ENCODE measurements around the gene ANAPC4. TPM values are rescaled to one million over a fixed set of nuclear protein-coding genes. Genes with fewer than 3 reads are reported as not detected.

ANAPC4 gene
- total RNA-seq, 4 donors from 2014 or later, result 35.5 to 43.0 (median 38.0) TPM

- no peak for TF ChIP-seq CTCF (IDR thresholded peaks at IDR 0.05; ENCODE audit: low read depth)
These were observed 72.6 kb downstream of the ANAPC4 start for GRCh38 chr4:25449688-25450087.

- no peak for TF ChIP-seq CTCF (IDR thresholded peaks at IDR 0.05; ENCODE audit: low read depth)
These were observed 73.4 kb downstream of the ANAPC4 start for GRCh38 chr4:25450491-25450901.

GRCh38 chr4:25451676-25452075, 74.6 kb downstream of the ANAPC4 start:
- TF ChIP-seq CTCF (IDR thresholded peaks at IDR 0.05; ENCODE audit: low read depth), result no peak

- no peak for TF ChIP-seq CTCF (IDR thresholded peaks at IDR 0.05; ENCODE audit: low read depth)
These were observed 75.0 kb downstream of the ANAPC4 start for GRCh38 chr4:25452081-25452480.

- no peak for TF ChIP-seq CTCF (IDR thresholded peaks at IDR 0.05; ENCODE audit: low read depth)
These were observed 77.4 kb downstream of the ANAPC4 start for GRCh38 chr4:25454476-25454875.

- no peak for TF ChIP-seq CTCF (IDR thresholded peaks at IDR 0.05; ENCODE audit: low read depth)
These were observed 80.1 kb downstream of the ANAPC4 start for GRCh38 chr4:25457053-25457715.

- TF ChIP-seq CTCF (IDR thresholded peaks at IDR 0.05; ENCODE audit: low read depth), result no peak
These were observed 90.1 kb downstream of the ANAPC4 start for GRCh38 chr4:25466966-25467697.

Data from subcutaneous adipose tissue (tissue), 4 donors.